K562 (cell line): ENCODE data around the gene SRBD1.

Source experiments
- ESRRA ChIP-seq: fragments of 450-650 bp; IDR thresholded peaks from 2 replicates; pipeline ENCODE4 v1.6.1; 2014; ENCODE audit warnings: low read depth, mild to moderate bottlenecking, moderate library complexity, borderline replicate concordance
- MYNN ChIP-seq, 2 experiments: sonication (generic); formaldehyde crosslinking in 1 of 2; IDR thresholded peaks; 2 replicates each; pipeline versions ENCODE4 v1.5.0 to v1.6.1; 2016 to 2020; ENCODE audit warnings: antibody characterized with exemption in 1 of 2, missing genetic modification reagents in 1 of 2
- POLR2A ChIP-seq: fragments of 450-650 bp; conservative IDR thresholded peaks from 2 replicates; pipeline ENCODE4 v1.6.1; 2016
- SP1 ChIP-seq: sonication (generic); formaldehyde crosslinking; IDR thresholded peaks from 2 replicates; pipeline ENCODE4 v1.8.1; 2022; ENCODE audit warnings: mild to moderate bottlenecking, missing genetic modification reagents
- TARDBP ChIP-seq: fragments of 450-650 bp; IDR thresholded peaks from 2 replicates; pipeline ENCODE4 v1.6.1; 2016
- ZNF76 ChIP-seq: fragments of 250-450 bp; sonication (Bioruptor Pico); IDR thresholded peaks from 2 replicates; pipeline ENCODE4 v1.4.0; 2020; ENCODE audit warnings: mild to moderate bottlenecking, moderate library complexity, borderline replicate concordance
- TF ChIP-seq, protein P1 (sequence below): fragments of 450-650 bp; IDR thresholded peaks from 2 replicates; pipeline ENCODE4 v1.6.1; 2017; ENCODE audit warnings: antibody characterized with exemption, mild to moderate bottlenecking
- TF ChIP-seq, protein P2 (sequence below): sonication (generic); formaldehyde crosslinking; IDR thresholded peaks from 2 replicates; pipeline ENCODE4 v1.8.0; 2022; ENCODE audit warnings: mild to moderate bottlenecking, missing genetic modification reagents

DNA sequence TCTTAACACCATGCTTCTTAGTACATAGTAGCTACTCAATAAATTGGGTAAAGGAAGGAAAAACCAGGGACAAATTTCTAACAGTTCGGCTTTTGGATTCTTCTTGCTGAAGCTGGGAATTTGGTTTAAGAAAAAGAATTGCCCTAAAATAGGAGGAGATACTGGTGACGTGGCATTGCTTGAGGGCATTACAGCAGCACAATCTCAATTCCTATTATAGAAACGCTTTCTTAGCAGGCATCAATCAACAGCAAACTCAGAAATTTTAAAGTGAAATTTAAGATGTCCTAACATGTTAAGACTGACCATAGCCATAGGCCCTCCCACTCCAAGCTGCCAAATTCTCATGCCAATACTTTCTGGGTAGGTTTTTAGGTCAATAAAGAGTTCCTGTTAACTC, 169.5 kb downstream of the SRBD1 start:
- no peak for TF ChIP-seq TARDBP
- TF ChIP-seq MYNN (IDR thresholded peaks at IDR 0.05): no peak
- no peak for TF ChIP-seq MYNN (CRISPR knock-in tag; IDR thresholded peaks at IDR 0.05)
- TF ChIP-seq, protein P1, sequence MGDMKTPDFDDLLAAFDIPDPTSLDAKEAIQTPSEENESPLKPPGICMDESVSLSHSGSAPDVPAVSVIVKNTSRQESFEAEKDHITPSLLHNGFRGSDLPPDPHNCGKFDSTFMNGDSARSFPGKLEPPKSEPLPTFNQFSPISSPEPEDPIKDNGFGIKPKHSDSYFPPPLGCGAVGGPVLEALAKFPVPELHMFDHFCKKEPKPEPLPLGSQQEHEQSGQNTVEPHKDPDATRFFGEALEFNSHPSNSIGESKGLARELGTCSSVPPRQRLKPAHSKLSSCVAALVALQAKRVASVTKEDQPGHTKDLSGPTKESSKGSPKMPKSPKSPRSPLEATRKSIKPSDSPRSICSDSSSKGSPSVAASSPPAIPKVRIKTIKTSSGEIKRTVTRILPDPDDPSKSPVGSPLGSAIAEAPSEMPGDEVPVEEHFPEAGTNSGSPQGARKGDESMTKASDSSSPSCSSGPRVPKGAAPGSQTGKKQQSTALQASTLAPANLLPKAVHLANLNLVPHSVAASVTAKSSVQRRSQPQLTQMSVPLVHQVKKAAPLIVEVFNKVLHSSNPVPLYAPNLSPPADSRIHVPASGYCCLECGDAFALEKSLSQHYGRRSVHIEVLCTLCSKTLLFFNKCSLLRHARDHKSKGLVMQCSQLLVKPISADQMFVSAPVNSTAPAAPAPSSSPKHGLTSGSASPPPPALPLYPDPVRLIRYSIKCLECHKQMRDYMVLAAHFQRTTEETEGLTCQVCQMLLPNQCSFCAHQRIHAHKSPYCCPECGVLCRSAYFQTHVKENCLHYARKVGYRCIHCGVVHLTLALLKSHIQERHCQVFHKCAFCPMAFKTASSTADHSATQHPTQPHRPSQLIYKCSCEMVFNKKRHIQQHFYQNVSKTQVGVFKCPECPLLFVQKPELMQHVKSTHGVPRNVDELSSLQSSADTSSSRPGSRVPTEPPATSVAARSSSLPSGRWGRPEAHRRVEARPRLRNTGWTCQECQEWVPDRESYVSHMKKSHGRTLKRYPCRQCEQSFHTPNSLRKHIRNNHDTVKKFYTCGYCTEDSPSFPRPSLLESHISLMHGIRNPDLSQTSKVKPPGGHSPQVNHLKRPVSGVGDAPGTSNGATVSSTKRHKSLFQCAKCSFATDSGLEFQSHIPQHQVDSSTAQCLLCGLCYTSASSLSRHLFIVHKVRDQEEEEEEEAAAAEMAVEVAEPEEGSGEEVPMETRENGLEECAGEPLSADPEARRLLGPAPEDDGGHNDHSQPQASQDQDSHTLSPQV: no peak
- no peak for TF ChIP-seq ZNF76 (CRISPR knock-in tag)
- no peak for TF ChIP-seq ESRRA
- TF ChIP-seq, protein P2, sequence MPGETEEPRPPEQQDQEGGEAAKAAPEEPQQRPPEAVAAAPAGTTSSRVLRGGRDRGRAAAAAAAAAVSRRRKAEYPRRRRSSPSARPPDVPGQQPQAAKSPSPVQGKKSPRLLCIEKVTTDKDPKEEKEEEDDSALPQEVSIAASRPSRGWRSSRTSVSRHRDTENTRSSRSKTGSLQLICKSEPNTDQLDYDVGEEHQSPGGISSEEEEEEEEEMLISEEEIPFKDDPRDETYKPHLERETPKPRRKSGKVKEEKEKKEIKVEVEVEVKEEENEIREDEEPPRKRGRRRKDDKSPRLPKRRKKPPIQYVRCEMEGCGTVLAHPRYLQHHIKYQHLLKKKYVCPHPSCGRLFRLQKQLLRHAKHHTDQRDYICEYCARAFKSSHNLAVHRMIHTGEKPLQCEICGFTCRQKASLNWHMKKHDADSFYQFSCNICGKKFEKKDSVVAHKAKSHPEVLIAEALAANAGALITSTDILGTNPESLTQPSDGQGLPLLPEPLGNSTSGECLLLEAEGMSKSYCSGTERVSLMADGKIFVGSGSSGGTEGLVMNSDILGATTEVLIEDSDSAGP (CRISPR knock-in tag): no peak
- no peak for TF ChIP-seq SP1
- TF ChIP-seq POLR2A: no peak
